Natural killer cell (primary cell): ENCODE results near the gene CUL5. TPM values are rescaled to one million over a fixed set of nuclear protein-coding genes. Genes with fewer than 3 reads are reported as not detected.

Source experiments
- ATAC-seq, 3 donors: fragments of 150-1000 bp in 2 of 3; fragments of 200-7000 bp in 1 of 3; cut with Tn5 transposase; 1 replicate in 1 of 3; 2 replicates in 2 of 3; pipeline ENCODE4 v1.10.0; 2021; ENCODE audit warnings: mild to moderate bottlenecking in 2 of 3, moderate library complexity in 2 of 3
- DNase-seq, 2 donors: peaks; one replicate each; pipeline versions ENCODE4 v3.0.0 to v3.0.0-alpha.2; 2013 to 2021; ENCODE audit warnings: mixed read lengths in 1 of 2
- H3K27ac ChIP-seq: one replicate; pipeline ENCODE4 v1.5.1; 2013; ENCODE audit warnings: mild to moderate bottlenecking, low read length
- H3K27me3 ChIP-seq: one replicate; pipeline ENCODE4 v1.6.1; 2013; ENCODE audit warnings: low read length; ENCODE audit not compliant: control insufficient read depth, insufficient read depth
- H3K36me3 ChIP-seq: one replicate; pipeline ENCODE4 v1.6.1; 2013; ENCODE audit warnings: low read length; ENCODE audit not compliant: control insufficient read depth, insufficient read depth
- H3K4me1 ChIP-seq: one replicate; pipeline ENCODE4 v1.6.1; 2013; ENCODE audit warnings: low read length; ENCODE audit not compliant: control insufficient read depth, insufficient read depth
- H3K4me3 ChIP-seq: one replicate; pipeline ENCODE4 v1.5.1; 2013; ENCODE audit warnings: low read length
- H3K9me3 ChIP-seq: one replicate; pipeline ENCODE4 v1.6.1; 2013; ENCODE audit warnings: low read length; ENCODE audit not compliant: control insufficient read depth, insufficient read depth
- H3K27ac Mint-ChIP-seq, 2 donors: one replicate each; pipeline ENCODE4 v1.8.0; 2022; ENCODE audit warnings: mild to moderate bottlenecking in 2 of 2, mixed read lengths in 2 of 2, moderate library complexity in 1 of 2
- H3K27me3 Mint-ChIP-seq, 2 donors: one replicate each; pipeline ENCODE4 v1.8.0; 2022; ENCODE audit warnings: low read depth in 2 of 2, mixed read lengths in 2 of 2
- H3K36me3 Mint-ChIP-seq: one replicate; pipeline ENCODE4 v1.8.0; 2022; ENCODE audit warnings: mixed read lengths
- H3K4me1 Mint-ChIP-seq, 2 donors: one replicate each; pipeline ENCODE4 v1.8.0; 2022; ENCODE audit warnings: mixed read lengths in 2 of 2
- H3K4me3 Mint-ChIP-seq: one replicate; pipeline ENCODE4 v1.8.0; 2022; ENCODE audit warnings: mild to moderate bottlenecking, moderate library complexity, mixed read lengths
- H3K9me3 Mint-ChIP-seq, 2 donors: one replicate each; pipeline ENCODE4 v1.8.0; 2022; ENCODE audit warnings: mixed read lengths in 2 of 2
- CTCF ChIP-seq: fragments of 200-600 bp; IDR thresholded peaks from one replicate; pipeline ENCODE4 v1.8.0; 2022; ENCODE audit warnings: antibody characterized with exemption
- WGBS: methylation state at CpG from one replicate; pipeline ENCODE4 v1.1.7; 2013; ENCODE audit warnings: missing lambda C conversion rate; ENCODE audit not compliant: insufficient coverage; 5-methylcytosine and 5-hydroxymethylcytosine counted together
- intact Hi-C: fragments of 100-400 bp; cut with micrococcal nuclease; formaldehyde crosslinking; loops from one replicate; pipeline ENCODE4 v1.14.2; 2022
- total RNA-seq, 4 donors: library from RNA; stranded (reverse); fragments of 120-200 nt in 1 of 4; gene quantifications; one replicate each; pipeline versions ENCODE4 v1.2.3 to v1.2.4, GENCODE V29; 2013 to 2022

CUL5 gene
- total RNA-seq, 3 donors from 2014 or later (not counting 1 experiment from before 2014, with no cell fraction given) = 59.1 to 68.3 (median 60.2) TPM

- WGBS = 100% methylated on average over 1 of the region's 5 CpGs
- Mint-ChIP-seq H3K36me3 (no peaks in the 10 kb centered on the region), H3K9me3 (no peaks in the 10 kb centered on the region), H3K27ac (no peak overlapping the region), H3K4me3 (no peak overlapping the region), H3K4me1 (no peaks in the 10 kb centered on the region), H3K27me3 (peaks cover 7 to 9% of the 10 kb centered on the region in 2 donors)
- H3K36me3 ChIP-seq = no peaks in the 10 kb centered on the region
- no peak for DNase-seq
- H3K27ac ChIP-seq = no peak overlapping the region
- H3K27me3 ChIP-seq = no peaks in the 10 kb centered on the region
- no peaks in the 10 kb centered on the region for H3K9me3 ChIP-seq
- no peak overlapping the region for H3K4me3 ChIP-seq
- intact Hi-C loops = no loop called here
- H3K4me1 ChIP-seq = no peaks in the 10 kb centered on the region
- TF ChIP-seq CTCF = no peak
- no peak for ATAC-seq
These were observed 20.1 kb upstream of the CUL5 start for GRCh38 chr11:107988397-107989158.

GRCh38 chr11:107991868-107992414, 16.8 kb upstream of the CUL5 start:
- DNase-seq (no peak), ATAC-seq (no peak)
- no peaks in the 10 kb centered on the region for H3K36me3 ChIP-seq
- Mint-ChIP-seq H3K36me3 (no peaks in the 10 kb centered on the region), H3K4me3 (no peak overlapping the region), H3K9me3 (no peaks in the 10 kb centered on the region), H3K27ac (no peak overlapping the region), H3K4me1 (no peaks in the 10 kb centered on the region), H3K27me3 (peaks cover 14 to 15% of the 10 kb centered on the region in 2 donors)
- 88% methylated on average over 5 of the region's 5 CpGs for WGBS
- no peaks in the 10 kb centered on the region for H3K9me3 ChIP-seq
- no peak overlapping the region for H3K27ac ChIP-seq
- intact Hi-C loops = no loop called here
- no peak for TF ChIP-seq CTCF
- H3K4me3 ChIP-seq = no peak overlapping the region
- H3K27me3 ChIP-seq = no peaks in the 10 kb centered on the region
- no peaks in the 10 kb centered on the region for H3K4me1 ChIP-seq

- no peak for TF ChIP-seq CTCF
- no peak overlapping the region for H3K27ac Mint-ChIP-seq
- Histone ChIP-seq H3K9me3 (no peaks in the 10 kb centered on the region), H3K27ac (no peak overlapping the region), H3K4me3 (no peak overlapping the region), H3K27me3 (no peaks in the 10 kb centered on the region), H3K36me3 (no peaks in the 10 kb centered on the region), H3K4me1 (no peaks in the 10 kb centered on the region)
- no peaks in the 10 kb centered on the region for H3K36me3 Mint-ChIP-seq
- ATAC-seq (no peak), DNase-seq (no peak)
- H3K9me3 Mint-ChIP-seq = no peaks in the 10 kb centered on the region
- H3K27me3 Mint-ChIP-seq = peaks cover 17 to 21% of the 10 kb centered on the region in 2 donors
- intact Hi-C loops = no loop called here
- peaks cover 0 to 4% of the 10 kb centered on the region in 2 donors for H3K4me1 Mint-ChIP-seq
- WGBS = 77% methylated on average over 4 of the region's 5 CpGs
- H3K4me3 Mint-ChIP-seq = no peak overlapping the region
These were observed 12.5 kb upstream of the CUL5 start for GRCh38 chr11:107996006-107996776.
